Stimulated activated CD4-positive, alpha-beta T cell treated with anti-CD3 and anti-CD28 coated beads, Interleukin-4, amount 100 ng/mL, for 48 hours (primary cell): ENCODE results near the gene RABEPK.
"Not testable (repeated sequence)": the region's sequence is repeated elsewhere in the genome, so short reads cannot be mapped to it uniquely, and the experiment has no call there.

ENCODE experiments used
- DNase-seq, 2 donors: peaks; one replicate each; pipeline ENCODE4 v3.0.0-alpha.2; 2020; ENCODE audit warnings: low read depth in 2 of 2

Gene RABEPK

DNA sequence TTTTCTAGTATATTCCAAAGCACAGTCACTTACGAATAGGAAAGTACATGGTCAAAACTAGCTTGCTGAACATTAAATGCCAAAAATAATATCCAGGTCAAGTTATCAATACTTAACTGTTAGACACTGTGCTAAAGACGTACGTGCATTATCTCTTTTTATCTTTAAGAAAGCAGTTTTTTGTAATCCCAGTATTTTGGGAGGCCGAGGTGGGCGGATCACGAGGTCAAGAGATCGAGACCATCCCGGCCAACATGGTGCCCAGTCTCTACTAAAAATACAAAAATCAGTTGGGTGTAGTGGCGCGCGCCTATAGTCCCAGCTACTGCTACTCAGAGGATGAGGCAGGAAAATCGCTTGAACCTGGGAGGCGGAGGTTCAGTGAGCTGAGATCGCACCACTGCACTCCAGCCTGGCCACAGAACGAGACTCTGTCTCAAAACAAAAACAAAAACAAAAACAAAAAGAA is 43.5 kb downstream of the RABEPK start:
- no peak for DNase-seq

DNA sequence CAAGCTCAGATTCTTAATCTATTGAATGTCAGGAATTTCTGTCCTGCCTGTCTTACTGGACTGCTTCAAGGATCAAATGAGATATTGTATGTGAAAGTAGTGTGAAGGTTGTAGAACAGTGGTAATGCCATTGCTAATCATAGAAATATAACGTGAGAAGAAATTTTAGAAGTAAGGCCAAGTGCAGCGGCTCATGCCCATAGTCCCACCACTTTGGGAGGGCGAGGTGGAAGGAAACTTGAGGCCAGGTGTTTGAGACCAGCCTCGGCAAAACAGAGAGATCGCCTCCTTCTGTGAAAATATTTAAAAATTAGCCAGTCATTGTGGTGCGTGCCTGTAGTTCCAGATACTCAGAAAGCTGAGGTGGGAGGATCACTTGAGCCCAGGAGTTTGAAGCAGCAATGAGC is 45.9 kb downstream of the RABEPK start:
- no peak for DNase-seq

DNA sequence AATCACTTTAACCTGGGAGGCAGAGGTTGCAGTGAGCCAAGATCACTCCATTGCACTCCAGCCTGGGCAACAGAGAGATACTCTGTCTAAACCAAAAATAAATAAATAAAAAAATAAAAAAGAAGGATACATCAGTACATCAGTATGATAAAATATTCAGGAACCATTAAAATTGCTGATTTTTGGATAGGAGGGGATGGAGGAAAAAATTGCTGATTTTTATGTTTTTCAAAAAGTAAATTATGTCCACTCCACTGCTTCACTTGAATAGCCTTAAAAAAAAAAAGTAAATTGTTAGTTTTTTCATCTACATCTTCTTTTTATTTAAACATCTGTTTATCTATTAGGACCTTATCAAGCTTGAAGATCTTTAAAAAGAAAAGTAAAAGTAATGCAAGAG is 53.9 kb downstream of the RABEPK start:
- no peak for DNase-seq

DNA sequence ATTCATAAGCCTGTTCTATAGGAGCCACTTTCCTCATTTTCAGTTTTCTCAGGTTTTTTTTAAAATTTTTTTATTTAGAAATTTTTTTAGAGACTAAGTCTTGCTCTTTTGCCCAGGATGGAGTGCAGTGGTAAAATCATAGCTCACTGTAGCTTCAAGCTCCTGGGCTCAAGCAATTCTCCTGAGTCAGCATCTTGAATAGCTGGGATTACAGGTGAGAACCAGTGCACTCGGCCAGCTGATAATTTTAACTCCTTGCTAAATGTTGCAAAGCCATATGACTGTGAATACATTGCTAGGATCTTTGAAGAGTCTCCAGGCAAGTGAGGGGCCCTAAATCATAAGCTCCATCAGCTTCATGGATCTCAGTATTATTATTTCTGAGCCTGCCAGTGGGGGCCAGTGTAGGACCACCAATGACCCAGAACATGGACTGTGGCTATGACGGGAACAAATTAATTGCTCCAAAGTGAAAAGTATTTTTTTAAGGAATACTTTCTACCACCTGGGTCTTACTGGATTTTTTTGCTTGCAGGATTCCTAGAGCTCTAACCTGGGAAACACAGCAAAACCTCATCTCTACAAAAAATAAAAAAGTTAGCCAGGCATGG is 55.5 kb downstream of the RABEPK start:
- no peak for DNase-seq

DNA sequence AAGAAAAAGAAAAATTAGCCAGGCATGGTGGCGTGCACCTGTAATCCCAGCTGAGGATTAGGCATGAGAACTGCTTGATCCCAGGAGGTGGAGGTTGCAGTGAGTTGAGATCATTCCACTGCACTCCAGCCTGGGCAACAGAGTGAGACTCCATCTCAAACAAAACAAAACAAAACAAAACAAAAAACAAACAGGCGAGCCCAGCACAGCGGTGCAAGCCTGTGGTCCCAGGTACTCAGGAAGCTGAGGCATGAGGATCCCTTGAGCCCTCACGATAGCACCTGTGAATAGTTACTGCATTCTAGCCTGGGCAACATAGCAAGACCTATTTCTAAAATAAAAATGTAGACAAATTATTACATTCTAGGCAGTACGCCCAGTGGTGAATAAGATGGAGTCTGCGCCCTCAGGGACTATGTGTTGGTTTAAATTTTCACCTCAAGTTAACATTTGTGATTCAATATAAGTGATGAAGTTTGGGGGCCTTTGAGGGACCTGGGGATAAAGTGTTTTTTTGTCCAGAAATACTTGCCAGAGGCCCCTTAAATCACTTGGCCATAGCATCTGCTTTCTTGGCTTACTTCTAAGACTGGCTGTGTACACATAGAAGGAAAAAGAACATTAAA is 57.9 kb downstream of the RABEPK start:
- no peak for DNase-seq

DNA sequence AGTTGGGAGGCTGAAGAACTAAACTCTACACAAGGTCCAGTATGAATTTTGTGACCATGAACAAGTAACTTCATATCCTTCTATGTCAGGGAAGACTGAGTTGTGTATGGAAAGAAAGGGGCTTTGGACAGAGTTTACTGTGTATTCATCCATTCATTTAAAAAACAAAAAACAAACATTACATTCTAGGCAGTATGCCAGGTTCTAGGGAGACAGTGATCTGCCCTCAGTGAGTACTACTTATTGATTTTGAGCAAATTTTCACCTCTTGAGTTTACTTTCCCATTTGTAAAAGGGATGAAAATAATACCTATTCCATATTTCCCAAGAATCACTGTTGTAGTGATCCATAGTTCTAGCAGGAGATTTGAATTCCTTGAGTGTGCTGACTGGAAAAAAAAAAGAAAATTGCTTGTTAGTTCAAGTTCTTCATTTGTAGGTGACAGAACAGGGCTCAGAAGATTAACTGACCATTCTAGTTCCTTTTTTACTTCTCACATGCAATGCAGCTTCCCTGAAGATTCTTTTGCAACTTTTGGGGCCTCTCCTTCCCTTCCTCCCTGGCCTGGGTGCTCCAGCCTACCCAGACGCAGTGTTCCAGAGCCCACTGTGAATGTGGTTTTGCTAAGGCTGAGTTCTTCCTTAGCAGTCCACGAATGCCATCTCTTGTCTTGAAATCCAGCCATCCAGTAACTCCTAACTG is 58.6 kb downstream of the RABEPK start:
- DNase-seq, result no peak

DNA sequence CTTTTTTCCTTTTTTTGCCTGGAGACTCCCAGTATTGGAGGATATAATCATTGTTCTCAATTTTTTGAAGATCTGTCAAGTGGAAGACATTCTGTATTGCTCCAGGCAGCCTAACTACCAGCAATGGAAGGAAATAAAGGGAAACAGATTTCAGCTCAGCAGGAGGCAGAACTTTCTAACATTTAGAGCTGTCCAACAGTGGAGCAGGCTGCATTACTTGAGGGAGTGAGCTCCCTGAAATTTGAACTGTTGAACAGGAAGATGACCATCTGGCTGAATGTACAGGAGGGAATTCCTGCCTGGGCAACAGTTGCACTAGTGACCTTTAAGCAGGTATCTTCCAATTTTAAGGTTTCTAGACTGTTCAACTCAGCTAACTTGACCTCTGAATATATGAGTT is 60.2 kb downstream of the RABEPK start:
- no peak for DNase-seq

DNA sequence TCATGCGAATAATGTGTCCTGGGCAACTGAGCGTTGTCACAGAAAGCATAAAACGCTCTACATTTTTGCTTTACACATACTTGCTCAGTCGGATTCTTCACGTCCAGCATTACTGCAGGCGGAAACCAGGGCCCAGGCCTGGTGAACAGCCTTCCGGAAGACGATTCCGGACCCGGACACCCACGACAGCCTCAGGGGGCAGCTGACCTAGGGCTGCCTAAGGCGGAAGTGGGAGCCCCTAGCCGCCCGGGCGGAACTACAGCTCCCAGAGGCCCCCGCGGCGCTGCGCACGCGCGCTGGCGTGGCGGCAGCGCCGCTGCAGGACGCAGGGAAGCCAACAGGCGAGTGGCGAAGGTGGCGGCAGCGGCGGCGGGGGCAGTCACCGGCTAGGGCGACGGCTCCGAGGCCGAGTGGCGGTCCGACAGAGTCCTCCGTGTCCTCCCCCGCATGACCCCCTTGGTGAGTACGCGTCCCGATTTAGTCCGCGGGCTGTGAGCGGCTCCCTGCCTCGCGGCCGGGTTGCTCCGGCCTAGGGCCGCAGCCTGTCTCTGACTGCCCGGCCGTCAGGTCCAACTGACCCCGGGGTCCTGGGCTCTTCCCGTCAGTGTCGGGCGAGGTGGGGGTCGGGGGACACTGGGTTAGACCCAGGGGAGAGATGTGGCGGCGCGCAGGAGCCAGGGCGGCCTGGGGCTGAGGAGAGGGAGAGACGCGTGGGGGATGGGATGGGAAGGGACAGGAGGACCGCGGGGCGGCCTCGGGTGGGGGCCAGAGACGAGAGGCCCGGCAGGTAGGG is 61.4 kb downstream of the RABEPK start, which contains the start of gene GAPVD1:
Gene GAPVD1 (plus strand): TSS at position 326 of the 793 bp plus-strand sequence. CDS start 37,096 bp downstream, outside the sequence.
- DNase-seq, result peak; percentile 83

DNA sequence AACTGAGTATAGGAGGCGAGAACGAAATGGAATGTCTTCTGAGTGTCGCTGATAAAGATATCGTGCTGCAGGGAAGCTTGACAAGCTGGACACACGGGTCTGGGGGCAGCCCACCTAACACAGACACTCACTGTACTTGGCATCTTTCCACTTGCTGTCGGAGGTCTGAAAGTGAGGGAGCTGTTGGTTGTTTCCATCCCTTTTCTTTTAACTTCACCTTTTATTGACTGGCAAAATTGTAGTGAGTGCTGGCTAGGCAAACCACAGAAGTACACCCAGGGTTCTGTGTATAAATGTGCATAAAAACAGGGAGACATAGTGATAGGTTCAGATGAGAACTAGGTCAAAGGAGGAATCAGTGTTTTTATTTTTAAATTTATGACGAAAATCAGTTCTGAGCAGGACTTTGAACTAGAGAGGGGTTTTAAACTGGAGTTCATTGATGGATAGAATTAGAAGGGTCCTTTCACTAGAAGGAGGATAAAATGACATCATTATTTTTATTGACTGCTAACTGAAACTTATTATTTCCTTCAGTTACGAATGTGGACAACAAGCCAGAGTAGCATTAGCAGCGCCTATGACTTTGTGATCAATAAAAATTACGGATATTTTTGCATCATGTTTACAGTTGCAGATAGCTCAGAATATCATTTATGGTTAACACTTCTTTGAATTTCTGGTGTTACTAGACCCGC is 62.1 kb downstream of the RABEPK start:
- DNase-seq, result no peak

DNA sequence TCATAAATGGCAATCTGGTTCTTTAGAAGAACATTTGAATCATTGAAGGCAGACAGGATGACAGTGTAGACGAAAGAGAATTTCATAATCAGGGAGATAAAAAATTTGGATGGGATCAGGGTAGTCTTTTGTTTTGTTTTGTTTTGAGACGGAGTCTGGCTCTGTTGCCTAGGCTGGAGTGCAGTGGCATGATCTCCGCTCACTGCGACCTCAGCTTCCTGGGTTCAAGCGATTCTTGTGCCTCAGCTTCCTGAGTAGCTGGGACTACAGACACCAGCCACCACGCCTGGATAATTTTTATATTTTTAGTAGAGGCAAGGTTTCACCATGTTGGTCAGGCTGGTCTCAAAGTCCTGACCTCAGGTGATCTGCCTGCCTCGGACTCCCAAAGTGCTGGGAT is 63.7 kb downstream of the RABEPK start:
- not testable (repeated sequence) for DNase-seq

DNA sequence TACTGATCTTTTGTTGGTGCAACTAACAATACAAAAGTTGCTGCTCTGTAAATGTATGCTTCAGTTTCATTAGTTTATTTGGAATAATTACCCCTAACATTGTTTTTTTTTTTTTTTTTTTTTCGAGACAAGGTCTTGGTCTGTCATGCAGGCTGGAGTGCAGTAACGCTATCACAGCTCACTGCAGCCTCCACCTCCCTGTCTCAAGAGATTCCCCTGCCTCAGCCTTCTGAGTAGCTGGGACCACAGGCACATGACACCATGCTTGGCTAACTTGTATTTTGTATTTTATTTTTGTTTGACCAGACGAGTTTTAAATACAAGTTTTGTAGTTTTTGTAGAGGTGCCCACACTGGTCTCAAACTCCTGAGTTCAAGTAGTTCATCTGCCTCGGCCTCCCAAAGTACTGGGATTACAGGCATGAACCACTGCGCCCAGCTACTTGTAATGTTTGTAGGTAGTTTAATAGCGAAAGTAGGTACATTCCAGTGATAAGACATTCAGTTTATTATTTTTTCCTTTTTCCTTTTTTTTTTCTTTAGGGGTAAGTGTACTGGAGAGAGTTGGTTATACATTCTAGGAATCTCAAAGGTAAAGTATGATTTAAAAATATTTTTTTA is 68.2 kb downstream of the RABEPK start:
- DNase-seq, result no peak

DNA sequence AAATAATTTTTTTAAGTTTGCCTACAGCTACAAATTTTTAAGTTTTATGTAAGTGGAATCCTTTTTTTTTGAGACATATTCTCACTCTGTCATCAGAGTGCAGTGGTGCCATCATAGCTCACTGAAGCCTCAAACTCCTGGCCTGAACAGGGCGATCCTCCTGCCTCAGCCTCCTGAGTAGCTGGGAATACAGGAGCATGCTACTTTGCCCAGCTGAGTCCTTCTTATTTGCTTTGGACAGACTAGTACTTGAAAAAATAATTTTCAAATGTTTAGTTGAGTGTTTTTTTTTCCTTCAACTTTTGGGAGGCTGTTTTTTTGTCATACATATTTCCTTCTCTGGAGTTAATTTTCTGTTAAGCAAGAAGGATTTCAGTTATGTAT is 68.7 kb downstream of the RABEPK start:
- no peak for DNase-seq

DNA sequence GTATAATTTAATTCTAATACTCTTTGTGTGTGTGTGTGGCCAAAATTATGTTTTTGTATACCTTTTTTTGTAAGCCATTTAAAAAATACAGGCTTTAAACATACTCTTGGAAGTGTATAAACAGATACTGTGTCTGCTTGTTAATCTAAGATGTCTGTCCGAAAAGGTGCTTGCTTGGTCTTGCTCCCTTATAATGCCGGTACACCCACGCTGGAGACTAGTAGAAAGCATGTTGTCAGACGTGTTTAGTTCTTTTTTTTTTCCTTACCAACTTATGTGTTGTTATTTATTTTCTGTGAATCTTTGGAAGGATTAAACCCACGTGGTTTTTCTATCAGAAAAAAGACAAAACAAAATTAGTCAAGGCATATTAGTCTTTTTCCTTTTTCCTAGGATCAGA is 70.7 kb downstream of the RABEPK start:
- no peak for DNase-seq

DNA sequence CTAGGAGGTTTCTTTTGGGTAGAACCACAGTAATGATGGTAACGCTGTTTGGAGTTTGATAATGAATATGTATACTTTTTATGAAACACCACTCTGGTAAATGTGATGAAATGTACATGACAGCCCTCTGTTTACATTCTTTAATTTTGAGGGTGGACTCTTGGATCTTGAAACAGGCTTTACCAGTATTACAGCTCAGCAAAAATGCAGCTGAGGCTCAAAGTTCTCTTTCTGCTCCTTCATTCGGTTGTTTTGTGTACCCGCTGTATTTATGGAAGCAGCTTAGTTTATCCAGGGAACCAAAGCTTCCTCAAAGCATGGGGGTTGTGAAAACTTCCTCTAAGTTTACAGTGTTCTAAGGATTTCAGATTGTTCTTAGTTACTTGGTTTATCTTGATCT is 72.4 kb downstream of the RABEPK start:
- no peak for DNase-seq

DNA sequence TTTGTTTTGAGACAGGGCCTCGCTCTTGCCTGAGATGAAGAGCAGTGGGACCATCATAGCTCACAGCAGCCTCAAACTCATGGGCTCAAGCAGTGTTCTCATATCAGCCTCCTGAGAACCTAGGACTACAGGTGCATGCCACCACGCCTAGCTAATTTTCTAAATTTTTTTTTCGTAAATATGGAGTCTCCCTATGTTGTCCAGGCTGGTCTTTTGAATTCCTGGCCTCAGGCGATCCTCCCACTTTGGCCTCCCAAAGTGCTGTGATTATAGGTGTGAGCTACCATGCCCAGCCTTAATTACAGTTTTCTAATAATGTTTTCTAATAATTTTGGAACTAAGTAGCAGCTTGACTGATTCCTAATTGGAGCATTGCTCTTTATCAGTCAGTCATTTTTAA is 76.4 kb downstream of the RABEPK start:
- DNase-seq, result no peak

DNA sequence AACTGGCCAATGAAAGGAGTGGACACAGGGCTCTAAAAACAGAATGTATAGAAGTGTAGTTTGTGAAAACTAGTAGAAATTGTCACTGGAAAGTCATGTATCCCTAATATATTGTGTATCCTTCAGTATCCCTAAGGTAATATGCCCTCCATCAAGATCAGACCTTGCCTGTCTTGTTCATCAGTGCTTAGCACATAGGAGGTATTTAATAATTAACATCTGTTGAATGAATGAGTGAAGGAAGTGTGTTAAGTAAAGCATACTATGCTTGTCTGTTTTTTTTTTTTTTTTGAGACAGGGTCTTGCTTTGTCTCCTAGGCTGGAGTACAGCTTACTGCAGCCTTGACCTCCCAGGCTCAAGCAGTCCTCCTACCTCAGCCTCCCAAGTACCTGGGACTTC is 77.1 kb downstream of the RABEPK start:
- DNase-seq, result no peak

DNA sequence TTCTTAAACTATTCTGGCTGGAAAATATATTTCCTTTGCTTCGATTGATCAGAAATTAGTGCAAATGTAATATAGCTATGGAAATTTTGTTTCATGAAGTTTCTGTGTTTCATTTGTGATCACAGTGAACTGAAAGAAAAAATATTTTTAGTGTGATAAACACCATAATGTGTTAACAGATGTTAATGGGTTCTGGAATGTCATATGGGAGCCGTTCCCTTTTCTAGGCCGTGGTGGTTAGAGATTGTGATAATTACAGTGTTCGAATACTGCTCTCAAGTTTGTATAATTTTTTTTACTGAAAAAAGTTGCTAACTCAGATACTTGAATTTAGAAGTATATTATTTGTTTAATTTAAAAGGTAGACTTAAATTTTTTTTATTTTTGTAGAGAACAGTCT is 80.6 kb downstream of the RABEPK start:
- DNase-seq, result no peak
